Activated T-helper 9 cell treated with anti-CD3 and anti-CD28 coated beads, Interleukin-2, amount 50 U/mL, for 16 hours (primary cell): ENCODE results near the gene TM9SF2.

ENCODE experiments used
- DNase-seq: peaks from one replicate; pipeline ENCODE4 v3.0.0-alpha.2; 2020; ENCODE audit warnings: low read depth

TM9SF2 gene

DNA sequence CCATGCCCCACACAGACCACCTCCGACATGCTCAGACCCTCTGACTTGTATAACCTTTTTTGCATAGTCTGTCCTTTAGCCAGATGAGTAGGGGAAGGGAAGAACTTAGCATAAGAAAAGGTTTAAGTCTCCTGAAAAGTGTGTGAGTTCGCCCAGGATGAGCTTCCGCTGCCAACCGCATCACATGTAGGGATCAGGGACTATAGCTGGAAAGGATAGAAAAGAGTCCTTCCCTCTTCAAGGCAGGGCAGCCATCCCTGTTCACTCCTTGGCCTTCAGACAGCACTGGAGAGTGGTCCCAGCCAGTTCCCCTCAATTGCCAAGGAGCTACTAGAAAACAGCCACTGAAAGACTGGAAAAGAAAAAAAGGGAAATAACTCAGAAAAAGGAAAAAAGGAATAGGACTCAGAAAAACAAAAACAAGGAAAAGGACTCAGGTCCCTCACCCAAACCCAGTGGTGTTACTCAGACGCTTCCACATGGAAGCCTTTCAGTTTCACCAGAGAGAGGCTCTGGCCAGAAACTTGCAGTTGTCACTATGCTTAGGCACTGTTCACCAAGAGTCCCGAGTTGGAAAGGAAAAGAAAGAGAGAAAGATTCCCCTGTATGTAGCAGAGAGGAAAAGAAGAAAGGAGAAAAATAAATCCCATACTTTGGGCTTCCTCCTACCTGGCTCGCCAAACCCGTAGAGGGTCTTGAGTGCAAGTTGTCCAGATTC lies 5.6 kb upstream of the TM9SF2 start:
- DNase-seq, result no peak

DNA sequence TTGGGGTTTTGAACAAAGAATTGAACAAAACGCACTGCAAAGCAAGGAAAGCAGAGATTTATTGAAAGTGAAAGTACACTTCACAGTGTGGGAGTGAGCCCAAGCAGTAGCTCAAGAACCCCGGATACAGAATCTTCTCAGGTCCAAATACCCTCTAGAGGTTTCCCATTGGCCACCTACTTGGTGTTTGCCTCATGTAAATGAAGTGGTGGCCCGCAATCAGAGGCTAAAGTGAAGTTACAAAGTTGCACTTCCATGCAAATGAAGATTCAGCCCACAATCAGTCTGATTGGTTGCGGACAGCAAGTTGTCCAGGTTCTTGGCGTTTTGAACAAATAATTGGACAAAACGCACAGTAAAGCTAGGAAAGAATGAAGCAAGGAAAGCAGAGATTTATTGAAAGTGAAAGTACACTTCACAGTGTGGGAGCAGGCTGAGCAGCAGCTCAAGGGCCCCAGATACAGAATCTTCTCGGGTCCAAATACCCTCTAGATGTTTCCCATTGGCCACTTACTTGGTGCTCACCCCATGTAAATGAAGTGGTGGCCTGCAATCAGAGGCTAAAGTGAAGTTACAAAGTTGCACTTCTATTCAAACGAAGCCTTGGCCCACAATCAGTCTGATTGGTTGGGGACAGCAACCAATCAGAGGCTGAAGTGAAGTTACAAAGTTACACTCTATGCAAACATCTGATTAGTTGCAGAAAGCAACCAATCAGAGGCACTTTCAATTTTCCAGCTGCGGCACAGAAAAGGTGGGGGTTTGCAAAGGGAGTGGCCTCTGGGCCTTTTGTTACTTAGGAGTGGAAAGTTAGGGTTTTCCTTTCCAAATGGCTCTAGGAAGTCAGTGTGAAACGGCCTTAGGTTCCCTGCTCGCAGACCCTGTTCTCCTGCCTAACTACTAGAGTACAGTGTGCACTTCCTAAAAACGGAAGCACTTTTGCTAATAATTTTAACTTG lies 4.8 kb upstream of the TM9SF2 start:
- peak; percentile 43 for DNase-seq

DNA sequence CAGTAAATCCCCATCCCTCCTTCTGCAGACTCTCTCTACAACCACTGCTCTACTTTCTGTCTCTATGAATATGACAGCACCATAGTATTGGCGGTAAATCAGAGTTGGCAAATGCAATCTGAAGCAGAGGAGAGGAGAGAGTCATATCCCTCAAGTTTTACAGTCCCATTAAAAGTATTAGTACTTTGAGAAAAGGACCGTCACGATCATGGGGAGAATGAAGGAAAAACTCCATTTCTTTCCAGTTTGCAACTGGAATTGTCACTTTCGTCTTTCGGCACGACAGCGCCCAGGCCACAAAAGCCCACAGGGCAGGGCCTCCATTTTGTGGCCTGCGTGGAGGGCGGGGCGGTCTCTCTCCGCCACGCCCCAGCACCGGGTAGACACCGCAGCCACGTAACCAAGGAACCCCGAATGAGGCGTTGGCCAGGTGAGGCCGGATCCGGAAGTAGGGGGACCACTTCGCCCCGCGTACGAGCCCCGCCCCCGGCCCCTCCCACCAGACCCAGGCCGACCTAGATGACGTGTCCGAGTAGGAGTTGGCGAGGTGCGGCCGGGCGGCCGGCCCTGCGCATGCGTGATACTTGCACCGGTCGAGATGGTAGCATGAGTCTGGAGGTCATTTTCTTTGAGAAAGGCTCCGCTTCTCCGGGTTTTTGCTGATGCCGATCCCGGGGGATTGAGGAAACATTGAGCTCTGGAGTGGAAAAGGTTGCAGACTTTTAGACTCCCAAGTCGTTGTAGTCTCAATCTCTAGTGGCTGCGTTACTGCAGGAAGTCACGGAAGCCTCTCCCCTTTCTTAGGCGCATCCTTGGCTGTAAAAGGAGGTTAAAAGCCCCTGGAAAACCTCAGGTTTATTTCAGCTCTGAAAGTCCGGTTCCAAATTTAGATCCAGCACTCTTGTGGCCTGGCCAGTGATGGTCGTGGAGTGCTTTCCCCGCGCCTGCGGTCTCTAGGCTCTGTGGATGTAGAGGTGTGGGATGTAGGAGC lies 2.8 kb upstream of the TM9SF2 start:
- peak; percentile 97 for DNase-seq

DNA sequence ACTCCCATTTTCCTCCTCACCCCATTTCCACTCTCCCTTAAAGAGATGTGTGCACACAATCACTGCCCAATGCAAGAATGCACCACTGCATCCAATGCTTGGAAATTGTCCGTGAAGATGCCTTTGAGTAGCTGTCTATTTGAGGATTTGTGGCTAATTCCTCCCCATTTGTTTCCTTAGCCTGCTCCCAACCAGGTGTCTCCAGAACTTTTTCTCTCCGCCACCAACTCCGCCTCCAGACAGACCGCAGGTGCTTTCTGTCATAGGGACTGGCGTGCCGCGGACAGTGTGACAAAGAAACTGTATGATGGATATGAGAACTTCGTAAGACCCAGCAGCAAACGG lies 461 bp upstream of the TM9SF2 start:
- DNase-seq, result no peak

DNA sequence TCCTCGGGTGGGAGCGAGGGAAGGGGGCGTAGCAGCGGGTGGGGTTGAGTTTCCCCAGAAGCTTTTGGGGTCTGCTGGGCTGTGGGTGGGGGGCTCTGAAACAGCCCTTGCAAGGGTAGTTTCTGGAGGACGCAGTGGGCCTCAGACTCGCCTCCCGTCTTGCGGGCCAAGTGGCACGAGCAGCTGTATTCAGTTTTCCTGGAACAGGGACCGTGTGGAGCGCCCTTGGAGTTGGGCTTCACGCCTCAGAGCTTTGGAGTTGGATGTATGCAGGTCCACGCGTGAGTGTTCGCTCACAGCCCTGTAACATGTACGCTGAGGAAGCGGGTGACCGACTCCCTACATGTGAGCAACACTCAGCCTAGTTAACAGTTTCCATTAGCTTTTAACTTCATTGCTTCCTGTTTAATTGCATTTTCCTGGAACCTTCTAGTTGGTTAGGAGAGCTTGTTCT lies 603 bp downstream of the TM9SF2 start:
- no peak for DNase-seq

DNA sequence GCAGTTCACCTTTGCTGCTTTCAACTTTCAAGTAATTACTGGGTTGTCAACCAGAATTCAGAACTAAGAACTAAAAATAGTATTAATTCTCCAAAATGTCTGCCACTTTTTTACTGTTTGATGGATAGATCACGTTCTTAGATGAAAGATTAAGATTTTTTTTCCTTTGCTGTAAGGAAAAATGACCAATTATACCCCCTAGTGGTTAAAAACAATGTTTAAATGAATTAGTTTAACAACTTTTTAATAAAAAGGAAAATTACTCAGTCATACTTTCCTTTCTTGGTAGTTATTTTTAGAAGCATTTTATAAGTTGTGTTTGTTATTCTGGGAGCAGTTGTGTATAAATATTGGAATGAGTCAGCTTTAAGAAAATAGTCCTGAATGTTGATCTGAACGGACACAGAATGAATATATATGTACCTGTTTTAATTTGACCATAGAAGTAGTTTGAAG lies 4.6 kb downstream of the TM9SF2 start:
- DNase-seq, result no peak

DNA sequence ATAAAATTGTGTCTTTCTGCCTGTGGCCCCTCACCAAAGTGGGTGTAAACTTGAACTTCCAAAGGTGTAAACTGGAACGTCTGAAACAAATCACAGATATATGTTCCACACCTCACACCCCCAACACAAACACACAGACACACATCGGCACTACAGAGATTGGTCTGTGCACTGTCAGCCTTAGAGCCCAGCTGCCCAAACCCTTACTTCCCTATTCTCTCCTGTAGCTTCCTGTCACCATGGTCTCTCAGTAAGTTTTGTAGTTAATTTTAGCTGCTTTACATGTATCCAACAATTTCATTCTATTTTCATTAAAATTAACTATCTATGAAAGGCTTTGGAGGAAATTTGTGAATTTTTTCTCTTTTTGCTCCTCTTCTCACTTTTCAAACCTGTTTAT lies 5.4 kb downstream of the TM9SF2 start:
- no peak for DNase-seq

DNA sequence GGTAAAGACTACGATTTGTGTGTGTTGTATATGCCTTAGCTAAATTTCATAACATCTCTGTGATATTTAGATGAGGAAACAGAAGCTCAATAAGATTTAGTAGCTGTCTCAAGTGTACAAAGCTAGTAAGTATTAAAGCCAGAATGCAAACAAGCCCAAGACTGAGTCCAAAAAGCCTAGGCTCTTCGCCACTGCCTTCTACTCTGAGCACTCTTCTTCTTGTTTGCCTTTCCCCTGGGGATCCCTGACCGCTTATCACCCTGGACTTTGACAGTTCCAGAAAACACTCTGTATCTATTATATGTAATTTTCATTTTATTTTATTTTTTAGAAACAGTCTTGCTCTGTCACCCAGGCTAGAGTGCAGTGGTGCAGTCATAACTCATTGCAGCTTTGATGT lies 5.8 kb downstream of the TM9SF2 start:
- DNase-seq, result no peak

DNA sequence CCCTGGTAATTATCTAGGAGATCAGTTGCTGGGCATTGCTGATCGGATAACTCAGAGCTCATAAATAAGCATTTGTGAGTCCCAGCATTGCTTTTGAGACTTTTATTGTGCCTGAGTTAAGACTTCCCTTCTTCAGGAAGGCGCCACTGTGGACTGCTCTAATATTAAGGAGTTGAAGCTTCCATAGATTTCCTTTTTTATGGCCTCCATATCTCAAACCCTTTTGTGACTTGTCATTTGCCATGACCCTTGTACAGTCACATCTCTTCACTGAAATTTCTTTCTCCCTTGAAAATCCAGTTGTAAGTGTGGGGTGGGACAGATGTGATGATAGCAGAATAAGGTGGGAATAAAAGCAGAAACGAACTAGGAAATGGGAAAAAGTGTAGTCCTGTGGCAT lies 6.3 kb downstream of the TM9SF2 start:
- DNase-seq, result no peak

DNA sequence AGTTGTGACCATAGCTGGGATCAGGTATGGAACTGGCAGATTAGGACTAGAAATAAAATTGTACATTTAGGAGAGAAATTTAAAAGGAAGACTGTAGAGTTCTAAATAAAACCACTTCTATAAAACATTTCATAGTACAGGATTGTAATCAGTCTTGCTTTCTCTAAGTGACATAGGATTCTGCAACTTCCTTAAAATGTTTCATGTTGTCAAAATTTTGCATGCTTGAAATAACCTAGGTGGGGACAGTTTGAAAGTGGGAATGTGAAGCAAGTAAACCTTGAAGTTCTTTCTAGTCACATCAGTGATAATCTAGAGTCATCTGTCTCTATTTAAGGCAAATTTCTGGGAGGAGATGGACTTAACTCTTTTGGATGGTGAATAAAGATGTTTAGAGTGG lies 6.7 kb downstream of the TM9SF2 start:
- no peak for DNase-seq

DNA sequence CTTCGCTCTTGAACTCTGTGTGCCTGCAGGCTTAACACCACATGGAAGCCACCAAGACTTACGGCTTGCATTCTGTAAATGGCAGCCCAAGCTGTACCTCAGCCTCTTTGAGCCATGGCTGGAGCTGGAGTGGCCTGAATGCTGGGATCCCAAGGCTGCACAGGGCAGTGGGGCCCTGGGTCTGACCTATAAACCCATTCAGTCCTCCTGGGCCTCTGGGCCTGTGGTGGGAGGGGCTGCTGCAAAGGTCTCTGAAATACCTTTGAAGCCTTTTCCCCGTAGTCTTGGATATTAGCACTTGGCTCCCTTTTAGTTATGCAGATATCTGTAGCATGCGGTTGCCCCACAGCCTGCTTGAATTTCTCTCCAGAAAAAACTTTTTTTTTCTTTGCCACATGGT lies 8.2 kb downstream of the TM9SF2 start:
- no peak for DNase-seq

DNA sequence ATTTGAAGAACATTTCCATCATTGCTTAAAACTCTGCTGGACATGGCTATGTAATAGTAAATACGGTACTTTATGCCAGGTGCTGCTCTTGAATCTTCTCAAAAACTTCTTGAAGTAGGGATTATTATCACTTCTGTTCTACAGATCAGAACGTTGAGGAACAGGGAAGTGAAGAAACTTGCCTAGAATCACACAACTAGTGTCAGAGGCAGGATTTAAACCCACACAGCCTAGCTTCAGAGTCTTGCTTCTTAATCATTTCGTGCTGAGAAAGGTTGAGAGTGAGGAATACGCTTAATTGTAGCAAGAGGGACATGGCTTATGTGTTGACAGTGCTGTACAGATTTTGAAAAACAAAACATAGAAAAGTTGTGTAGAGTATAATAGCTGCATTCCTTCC lies 13.5 kb downstream of the TM9SF2 start:
- DNase-seq, result no peak

DNA sequence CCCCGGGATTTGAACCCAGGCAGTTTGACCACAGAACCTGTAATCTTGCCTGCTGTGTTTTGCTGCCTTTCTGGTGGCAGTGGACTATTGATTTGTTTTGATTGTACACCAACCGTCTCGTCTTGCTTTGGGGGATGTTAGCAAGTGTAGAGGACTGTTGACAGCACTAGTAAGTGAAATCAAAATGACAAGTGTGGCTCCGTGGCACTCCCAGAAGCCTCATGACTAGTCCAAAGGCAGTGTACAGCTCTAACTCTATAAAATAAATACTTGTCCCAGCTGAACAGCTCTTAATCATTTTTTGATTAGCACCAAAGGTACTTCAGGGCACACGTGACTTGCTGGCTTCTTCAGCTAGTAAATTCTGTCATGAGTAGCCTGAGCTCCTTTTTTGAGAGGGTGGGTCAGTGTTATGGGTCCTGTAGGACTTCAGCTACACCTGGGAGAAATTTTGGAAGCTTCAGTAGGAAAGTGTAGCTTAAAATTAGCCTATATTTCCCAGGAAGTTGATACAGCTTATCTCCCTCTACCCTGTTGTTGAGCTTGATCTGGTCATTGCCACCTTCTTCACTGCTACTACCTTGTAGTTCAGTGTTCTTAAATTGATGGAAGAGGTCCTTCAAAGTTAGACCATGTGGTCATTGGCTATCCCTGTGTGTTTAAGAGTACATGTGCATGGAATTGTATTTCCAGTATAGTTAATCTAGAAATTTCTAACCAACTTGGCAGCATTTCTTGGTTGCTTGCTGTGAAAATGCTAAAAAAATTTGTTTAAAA lies 15.1 kb downstream of the TM9SF2 start:
- no peak for DNase-seq

DNA sequence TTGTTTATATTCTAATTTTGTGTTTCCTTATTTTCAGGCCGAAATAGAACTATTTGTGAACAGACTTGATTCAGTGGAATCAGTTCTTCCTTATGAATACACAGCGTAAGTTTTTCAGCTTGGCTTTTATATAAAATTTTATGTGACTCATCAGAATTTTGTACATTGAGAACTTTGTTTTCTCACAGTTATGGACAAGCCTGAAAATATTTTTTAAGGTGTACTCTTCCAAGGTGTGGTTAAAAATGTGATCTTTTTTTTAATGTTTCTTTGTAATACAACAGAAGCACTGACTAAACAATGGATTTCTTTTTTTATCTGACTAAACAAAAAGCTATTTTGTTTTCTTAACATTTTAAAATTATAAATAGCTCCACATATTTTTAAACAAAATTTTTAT lies 16.3 kb downstream of the TM9SF2 start:
- DNase-seq, result no peak

DNA sequence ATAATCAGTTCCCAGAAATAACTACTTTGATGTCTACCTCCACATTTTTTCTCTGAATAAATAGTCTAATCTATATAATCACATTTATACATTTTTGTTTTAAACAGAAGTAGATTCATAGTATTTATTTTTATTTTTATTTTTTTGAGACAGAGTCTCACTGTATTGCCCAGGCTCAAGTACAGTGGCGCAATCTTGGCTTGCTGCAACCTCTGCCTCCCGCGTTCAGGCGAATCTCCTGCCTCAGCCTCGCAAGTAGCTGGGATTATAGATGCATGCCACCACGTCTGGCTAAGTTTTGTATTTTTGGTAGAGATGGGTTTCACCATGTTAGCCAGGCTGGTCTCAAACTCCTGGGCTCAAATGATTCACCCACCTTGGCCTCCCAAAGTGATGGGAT lies 16.7 kb downstream of the TM9SF2 start:
- no peak for DNase-seq

DNA sequence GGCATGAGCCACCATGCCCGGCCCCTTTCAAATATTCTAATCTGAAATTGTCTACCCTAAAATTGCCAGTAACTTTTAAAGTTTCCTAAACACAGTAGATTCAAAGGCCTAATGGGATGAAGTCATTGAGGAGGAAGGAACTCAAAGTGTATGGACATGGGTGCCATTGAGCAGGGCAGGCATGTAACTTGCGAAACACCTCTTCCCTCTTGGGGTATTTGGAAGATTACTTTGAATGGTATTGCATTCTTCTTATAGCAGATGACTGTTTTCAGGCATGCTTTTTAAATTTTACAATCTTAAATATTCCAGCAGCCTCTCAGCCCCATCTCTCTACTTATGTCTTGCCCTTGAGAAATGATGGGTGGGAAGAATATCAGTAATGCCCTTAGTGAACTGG lies 21.0 kb downstream of the TM9SF2 start:
- DNase-seq, result no peak

DNA sequence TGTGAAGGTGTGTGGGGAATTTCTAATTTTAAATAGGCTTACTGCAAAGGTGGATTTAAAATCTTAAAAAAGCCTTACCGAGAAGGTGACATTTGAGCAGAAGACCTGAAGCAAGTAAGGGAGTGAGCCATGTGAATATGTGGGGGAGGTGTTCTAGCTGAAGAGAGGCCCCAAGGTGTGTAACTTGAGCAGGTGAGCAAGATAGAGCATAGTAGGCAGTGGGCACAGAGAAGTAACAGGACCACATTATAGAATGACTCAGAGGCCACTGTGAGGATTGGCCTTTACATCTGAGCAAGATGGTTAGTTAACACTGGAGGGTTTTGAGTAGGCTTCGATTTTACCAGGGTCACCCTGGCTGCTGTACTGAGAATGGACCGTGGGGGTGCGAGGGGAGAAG lies 22.6 kb downstream of the TM9SF2 start:
- DNase-seq, result no peak

DNA sequence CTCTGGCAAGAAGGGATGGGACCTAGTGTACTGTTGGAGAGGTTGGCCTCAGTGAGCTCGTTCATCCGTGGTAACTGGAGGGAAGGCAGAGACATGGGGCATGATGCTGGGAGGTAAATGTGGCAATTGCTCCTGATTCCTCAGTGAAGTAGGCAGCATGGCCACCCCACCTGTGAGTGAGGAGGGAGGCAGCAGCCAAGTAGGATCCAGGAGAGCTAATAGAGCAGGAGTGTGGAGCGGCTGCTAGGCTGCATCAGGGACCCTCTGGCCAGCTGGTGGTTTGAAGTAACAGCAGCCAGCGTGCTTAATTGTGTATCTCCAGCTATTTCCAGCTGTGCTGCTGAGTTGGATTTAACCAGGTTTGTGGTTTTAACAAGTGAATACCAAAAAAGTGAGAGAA lies 24.7 kb downstream of the TM9SF2 start:
- DNase-seq, result no peak

DNA sequence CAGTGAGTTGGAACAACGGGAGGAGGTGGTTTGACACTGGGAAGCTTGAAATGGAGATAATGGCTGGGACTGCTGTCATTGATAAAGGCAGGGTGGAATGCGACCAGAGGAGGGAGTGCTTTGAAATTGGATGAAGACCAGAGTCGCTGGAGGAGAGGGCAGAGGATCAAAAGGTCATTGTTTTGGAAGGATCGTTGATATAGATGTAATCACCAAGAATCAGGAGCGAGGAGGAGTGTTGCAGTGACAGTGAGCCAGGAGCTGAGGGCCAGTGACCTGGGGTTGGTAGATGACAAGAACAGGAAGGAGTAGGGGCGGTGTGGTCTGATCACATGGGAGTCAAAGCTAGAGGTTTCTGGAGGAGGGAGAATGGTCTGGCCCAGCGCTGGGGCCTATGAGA lies 25.3 kb downstream of the TM9SF2 start:
- no peak for DNase-seq

DNA sequence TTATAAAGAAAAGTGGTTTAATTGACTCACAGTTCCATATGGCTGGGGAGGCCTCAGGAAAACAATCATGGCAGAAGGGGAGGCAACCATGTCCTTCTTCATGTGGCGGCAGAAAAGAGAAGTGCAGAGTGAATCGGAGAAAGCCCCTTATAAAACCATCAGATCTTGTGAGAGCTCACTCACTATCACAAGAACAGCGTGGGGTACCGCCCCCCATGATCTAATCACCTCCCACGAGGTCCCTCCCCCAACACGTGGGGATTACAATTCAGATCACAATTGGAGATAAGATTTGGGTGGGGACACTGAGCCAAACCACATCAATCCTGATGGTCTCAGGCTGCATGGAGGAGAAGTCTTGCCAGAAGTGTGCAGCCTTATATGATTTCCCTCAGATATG lies 26.0 kb downstream of the TM9SF2 start:
- no peak for DNase-seq

DNA sequence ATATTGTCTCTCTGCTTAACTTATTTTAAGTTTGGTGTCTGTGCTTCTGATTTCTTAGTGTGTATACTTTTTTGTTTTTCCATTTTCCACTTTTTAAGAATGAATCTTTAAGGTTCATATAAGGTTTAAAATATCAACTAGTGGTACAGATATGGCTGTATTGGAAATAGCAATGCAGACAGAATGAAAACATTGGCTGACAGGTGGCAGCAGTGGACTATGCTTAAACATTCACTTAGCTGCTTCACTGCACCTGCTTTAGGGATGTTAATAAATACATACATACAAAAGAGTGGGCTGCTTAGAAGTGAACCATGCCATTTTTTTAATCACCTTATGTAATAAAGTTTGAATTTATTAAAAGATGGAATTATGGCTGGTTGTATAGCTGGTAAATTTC lies 27.3 kb downstream of the TM9SF2 start:
- no peak for DNase-seq
